ENCODE results near the gene LHX4.
A peak's percentile ranks its signal among the peaks of the same experiment; 100 is the strongest.

The LHX4 gene

DNA sequence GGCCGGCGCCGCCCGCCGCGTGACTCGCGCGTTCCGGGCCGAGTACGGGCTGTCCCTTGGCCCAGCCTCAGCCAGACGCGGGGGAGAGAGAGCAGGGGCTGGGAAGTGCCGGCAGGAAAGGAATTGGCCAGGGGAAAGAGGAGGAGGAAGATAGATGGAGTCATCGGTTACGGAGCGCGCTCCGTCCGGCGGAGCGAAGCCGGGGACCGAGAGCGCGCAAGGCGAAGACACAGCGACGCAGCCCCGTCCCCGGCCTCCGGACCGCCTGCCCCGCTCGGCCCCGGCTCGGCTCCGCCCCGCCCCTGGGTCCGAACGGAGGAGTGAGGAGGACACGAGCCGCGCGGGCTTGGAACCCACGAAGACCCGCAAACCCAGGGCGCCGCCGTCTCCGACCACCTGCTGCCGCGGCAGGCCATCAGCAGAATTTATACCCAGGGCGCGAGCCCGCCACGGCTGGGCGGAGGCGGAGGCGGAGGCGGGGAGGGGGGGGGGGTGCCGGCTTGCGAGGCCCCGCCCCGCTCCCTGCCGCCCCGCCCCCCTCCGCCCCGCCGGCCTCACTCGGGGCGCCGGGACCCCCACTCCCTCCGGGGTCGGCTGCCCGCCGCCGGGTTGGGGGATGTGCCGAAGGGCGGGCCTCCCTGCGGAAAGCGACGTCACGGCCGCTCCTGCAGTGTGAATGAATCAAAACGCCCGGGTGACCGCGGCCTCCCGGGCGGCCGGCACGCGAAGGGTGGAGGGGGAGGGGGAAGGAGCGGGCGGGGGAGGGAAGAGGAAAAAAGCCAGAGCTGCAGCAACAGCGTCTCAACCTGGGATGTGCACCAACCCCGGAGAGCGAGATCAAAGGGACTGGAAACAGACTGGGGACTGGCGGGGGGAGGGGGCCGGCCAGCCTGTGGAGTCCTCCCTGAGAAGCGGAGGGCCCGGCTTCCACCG is at the start of gene LHX4:
Gene LHX4, plus strand, starts transcription at position 782 of the 933 bp plus-strand sequence. CDS start 266 bp downstream, outside the sequence.
- peak; percentile 24 for DNase-seq

DNA sequence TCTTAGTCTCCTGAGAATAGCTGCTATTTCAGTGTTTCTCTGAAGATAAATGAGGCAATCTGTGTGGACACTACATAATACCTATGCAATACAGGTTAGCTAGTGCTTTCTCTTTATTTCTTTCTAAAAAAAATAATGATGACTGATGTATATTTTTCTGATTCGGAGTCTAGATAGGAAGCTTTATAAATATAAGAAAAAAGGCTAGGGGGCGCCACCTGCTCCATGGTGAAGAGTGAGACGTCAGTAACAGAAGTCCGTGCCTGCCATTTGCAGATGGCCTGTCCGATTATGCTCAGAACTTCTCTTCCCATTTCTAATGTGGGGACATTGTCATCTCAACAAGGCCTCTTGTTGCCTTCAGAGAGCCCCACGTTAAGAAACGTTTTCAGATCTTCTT is 49.0 kb upstream of the LHX4 start:
- DNase-seq = peak; percentile 31

DNA sequence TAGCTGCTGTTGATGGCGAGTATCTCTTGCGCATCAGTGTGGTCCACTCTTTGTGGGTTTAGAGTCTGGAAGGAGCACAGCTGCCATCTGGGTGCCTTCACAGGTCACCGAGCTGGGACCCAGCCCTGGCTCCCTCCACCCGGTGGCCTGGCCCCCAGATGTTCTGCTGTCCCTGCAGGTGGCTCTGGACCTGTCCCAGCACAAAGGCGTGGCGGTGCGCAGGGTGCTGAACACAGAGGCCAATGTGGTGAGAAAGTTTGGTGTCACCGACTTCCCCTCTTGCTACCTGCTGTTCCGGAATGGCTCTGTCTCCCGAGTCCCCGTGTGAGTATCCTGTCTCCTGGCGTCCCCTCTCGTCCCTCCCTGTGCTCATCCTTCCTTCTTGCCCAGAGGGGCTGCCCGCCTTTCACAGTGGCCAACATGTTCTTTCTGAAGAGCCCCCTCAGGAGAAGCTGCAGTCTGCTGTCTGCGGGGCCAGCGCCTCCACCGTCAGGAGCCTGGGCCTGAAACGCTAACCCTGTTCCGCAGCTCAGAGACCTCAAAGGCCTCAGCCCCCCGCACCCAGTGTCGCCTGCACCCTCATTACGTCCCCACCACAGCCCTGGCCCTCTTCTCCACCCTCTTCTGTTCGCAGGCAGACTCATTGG is 47.9 kb upstream of the LHX4 start:
- no peak for DNase-seq

DNA sequence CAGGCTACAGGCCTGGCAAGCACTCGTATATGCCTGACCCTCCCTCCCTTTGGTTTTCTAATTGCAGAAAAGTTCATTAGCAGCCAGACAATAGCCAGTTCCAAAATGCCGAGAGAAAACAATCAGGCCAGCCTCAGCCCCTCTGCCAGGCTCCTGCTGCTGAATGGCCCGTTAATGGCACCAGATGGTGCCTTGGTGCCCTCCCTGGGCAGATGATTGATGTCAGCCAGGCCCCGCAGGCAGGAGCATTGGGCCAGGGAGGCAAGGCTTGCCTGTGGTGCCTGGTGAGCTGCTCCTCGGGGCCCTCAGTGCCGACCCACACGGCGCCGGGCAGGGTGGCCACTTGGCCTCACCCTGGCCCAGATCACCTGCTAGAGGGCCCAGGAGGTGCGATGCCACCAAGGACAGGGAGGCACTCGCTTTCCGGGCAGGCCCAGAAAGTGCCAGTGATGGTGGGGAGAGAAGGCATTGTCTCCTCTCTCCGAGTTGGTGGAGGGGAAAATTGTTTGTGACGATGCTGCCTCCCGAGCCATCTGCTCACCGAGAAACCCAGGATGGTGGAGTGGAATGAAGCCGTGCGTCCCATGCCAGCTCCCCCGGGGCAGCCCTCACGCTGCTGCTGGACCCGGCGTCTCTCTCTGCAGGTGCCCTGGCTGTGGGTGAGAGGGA is 47.3 kb upstream of the LHX4 start:
- DNase-seq = no peak

DNA sequence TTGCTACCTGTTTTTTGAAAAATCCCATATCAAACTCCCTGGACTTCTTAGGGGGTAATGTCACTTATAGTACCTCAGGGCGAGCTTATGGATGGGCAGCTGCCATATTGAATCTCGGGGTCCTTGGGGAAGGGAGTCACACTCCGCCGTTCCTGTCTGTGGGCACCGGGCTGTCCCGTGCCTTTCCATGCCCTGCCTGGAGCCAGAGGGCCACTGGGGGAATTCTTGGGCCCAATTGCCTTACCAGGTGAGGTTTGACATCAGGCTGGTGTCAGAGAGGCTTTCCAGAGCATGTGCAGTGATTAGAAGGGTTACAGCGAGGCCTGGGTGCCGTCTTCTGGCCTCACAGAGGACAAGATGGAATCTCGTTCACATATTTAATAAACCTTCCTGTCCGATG is 46.6 kb upstream of the LHX4 start:
- DNase-seq = no peak

DNA sequence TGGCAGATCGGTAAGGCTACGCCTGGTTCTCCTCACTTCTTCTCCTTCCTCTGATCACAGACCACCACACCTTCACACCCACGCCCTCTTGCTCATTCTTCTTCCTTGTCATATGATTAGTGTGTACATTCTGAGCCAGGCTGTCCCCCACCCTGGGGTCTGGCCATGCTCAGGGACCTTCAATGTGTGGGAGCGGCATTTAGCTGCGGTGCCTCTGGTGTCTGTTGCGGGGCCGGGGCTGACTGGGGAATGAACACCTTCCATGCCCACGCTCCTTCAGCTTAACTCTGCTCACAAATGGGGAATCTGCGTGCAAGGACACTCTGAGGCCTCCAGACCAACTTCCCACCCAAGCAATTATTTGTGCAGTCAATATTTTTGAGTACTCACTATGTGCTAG is 46.0 kb upstream of the LHX4 start:
- DNase-seq = no peak

DNA sequence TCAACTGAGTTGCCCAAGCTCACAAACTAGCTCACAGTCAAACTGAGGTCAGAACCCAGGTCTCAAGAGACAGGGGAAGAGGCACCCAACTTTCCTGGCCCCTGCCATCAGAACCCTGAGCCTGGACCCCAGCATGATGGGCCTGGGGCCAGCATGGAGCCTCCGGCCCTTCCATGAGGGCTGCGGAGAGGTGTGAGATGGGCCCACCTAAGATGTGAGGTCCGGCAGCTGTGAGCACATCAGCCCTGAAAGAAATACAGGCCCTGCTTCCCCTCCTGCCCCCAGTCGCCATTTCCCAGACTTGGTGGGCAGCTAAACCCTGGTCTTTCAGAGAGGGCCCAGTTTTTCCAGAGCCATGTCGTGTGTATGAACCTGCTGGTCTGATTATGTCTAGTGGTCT is 44.8 kb upstream of the LHX4 start:
- DNase-seq = no peak

DNA sequence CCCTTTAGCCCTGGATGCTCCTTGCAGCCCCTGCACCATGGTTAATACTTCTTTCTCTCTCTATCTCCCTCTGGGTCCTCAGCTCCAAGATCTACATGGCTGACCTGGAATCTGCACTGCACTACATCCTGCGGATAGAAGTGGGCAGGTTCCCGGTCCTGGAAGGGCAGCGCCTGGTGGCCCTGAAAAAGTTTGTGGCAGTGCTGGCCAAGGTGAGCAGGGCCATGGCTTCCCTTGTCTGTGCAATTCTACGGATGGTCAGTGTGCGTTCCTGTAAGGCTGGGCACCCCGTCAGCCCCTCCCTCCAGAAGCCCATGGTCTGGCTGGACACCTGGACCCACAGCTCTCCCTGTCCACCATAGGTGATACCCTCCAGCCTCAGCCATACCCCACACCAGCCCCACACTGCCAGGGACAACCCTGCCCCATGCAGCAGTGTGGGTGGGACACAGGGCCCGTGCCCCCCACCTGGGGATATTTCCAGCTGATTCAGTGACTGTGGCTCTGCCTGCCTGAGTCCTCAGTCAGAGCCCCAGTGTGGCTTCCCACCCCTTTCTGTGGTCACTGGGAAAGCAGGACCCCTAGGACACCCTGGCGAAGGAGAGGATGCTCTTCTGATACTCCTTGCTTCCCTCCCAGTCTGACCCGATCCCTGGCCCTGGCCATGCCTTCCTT is 44.0 kb upstream of the LHX4 start:
- no peak for DNase-seq

DNA sequence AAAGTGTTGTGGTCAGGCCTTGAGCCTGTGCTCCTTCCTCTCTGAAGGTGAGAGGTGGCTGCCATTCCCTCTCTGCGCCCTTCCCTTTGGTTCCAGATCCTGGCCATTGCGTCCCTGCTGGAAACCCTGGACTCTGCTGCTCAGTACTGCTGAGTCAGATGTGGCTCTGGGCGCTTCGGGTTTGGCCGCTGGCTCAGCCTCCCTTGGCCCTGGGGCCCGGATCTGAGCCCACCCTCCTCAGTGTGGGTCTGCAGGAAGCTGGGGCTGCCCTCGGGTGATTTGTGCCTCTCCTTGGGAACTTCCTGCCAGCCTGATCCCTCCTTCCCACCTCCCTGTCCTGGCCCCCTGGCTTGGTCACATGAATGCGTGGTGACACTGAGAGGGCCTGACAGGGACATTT is 43.2 kb upstream of the LHX4 start:
- DNase-seq = no peak

DNA sequence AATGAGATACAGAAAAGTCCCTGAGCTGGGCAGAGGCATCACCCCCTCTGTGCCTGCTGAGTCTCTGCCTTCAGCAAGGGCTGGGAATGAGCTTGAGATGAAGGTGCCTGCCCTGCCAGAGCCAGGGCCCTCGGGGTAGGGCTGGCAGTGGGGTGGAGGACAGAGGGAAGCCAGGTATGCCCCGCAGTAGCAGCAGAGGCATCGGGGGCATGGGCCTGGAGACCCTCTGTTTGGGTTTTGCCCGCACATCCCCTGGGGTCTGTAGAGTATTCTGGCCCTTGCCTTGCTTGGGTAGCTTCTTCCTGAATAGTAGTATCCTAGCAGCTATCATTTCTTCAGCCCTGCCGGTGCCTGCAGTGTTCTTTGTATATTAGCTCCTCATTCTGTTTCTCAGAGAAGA is 42.4 kb upstream of the LHX4 start:
- no peak for DNase-seq

DNA sequence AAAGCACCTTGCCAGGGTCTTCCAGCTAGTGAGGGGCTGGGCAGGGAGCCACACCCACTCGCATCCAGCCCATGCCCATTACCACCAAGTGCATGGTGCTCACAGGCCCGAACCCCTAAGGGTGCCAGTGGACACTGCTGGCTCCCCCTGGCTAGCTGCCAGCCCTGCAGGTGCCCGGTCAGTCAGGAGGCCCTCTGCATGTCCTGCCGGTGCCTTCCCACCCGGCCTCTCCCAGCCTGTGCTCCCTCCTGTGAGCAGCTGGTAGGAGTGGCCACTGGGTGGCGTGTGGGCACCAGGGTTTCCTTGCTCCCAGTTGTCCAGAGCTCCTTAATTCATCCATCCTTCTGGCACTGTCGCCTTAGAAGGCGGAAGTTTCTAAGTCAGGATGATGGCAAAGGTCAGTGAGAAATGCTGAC is 42.0 kb upstream of the LHX4 start:
- peak; percentile 10 for DNase-seq

DNA sequence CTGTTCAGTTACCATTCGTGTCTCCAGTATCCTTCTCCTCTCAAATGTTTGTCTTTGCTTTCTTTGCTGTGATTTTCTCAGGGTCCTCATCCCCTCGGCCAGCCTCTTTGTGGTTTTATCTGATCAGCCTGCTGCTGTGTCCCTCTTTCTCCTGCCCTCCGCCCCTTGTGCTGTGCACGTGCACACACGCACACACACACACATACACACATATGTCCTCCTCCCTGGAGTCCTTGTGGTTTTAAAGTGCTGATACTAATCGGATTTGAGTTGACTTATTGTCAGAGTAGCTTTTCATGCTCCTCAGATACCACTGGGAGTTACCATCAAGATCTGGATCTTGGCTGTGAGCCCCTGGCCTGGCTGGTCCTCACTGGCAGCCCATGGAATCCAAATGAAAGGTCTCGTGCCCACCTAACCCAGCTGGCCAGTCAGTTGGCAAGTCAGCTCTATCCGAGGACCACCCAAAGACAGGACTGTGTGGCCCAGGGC is 41.3 kb upstream of the LHX4 start:
- DNase-seq = no peak

DNA sequence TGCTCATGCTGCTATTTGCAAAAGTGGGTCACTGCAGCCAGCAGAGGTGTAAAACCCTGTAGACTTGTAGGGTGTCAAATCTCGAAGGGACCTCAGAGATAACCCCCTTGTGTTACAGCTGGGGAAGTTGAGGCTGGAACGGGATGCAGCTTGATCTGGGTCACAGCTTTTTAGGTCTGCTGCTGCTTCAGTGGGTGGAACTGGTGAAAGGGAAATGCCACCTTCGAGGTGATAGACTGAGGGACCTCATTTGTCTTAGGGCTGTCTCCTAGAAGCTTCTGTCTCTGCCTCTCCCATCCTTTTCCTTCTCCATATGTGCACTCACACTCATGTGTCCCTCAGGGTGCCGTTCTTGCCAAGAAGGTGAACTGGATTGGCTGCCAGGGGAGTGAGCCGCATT is 40.0 kb upstream of the LHX4 start:
- no peak for DNase-seq

DNA sequence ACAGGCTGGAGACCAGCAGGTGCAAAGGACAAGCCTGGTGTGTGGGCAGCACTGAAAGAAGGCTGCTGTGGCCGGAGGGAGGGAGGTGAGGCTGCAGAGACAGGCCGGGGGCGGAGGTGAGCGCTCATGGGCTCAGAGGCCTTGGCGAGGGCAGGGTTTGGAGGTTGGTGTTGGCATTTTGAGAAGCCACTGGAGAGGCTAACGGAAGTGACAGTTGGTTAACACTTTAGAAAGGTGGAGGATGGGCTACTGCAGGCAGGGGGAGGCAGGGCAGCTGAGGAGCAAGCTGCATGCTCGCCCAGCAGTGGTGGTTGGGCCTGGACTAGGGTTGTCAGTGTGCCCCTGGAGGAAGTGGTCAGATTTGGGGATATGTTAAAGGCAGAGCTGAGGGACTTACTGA is 37.9 kb upstream of the LHX4 start:
- DNase-seq = no peak

DNA sequence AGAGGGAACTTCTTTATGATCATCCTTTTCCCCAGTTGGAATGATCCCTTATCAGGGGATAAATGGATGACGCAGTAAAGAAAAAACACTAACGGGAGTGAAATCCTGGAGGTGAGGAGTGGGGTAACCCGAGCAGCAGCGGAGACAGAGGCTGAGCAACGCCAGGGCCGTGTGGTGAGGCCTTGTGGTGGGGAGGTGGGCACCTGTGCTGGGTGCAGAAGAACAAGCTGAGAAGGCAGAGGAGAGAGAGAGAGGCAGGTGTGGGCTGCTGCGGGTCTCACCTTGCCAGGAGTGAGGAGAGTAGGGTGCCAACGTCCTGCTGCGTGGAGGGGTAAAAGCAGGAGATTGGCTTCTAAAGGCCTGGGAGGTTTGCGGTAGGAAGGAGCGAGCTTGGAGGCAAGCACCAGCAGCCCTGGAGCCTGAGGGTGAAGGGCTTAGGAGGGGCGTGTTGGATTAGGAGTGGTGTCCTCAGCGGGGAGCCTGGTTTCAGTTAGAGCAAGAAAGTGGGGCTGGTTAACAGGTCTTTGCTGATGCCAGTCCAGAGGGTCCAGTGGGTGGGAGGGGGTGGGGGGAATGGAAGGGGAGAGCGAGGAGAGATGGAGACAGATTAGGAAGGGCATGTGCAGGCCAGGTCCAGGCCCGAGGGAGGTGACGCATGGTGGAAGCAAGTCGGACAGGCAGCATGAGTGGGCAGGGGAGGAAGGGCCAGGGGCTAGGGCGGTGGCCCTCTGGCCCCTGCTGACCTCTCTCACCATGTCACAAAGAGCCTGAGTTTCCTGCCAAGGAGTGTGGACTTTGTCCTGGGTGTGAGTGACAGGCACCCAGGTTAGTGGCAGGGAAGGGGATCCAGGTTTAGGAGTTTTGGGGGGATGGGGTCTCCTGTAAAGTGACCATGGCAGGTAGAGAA is 36.7 kb upstream of the LHX4 start:
- no peak for DNase-seq

DNA sequence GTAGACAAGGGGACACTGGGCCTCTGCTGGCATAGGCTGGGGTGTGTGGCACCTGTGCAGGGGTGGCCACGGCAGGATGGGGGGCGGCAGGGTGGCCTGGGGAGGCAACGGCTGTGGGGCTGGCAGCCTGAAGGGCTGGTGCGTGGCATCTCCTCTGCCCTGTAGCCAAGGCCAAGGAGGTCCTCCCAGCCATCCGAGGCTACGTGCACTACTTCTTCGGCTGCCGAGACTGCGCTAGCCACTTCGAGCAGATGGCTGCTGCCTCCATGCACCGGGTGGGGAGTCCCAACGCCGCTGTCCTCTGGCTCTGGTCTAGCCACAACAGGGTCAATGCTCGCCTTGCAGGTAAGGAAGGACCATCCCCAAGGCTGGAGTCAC is 36.0 kb upstream of the LHX4 start:
- DNase-seq = no peak

DNA sequence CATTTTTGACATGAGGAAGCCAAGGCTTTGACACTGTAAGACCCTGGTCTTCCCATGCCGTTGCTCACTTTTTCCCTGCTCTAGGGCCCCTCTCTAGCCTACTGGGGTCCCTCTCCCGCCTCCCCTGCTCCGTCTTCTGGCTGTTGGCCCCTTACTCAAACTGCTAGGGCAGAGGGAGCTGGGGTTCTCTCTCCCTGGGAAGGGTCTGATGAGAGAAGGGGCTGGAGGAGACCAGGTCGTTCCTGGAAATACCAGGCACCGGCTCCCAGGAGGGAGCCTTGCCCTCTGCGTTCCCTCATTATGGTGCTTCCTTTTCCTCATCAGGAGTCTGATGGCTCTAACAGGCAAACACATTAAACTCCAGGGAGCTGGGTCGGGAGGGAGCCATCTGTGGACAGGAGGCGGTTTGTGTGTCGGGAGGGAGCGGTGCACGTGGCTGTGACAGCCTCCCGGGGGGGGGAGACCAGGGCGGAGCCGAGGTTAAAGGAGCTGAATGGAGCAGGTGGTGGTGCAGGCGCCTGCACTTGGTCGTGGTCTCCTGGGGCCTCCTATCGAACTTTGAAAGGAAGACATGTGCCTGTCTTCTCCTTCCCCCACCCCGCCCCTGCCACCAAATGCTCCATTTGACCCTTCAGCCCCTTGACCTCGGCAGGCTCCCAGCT is 35.4 kb upstream of the LHX4 start:
- no peak for DNase-seq

DNA sequence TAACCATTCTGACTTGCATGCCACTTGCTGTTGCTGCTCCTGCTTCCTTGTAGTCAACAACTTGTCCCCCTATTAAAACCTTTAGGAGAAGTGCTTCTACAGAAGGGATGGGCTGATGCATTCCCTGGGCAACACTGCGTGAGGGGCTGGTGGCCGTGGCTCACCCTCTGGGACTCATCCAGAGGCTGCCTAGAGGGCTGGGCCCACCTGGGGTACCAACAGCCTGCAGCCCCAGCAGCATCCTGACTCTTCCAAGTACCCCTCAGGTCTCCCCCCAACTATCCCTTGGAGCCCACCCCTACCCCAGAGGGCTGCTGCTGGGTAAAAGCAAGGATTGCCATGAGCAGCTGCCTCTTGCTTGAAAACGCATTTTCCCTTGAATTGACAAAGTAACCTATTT is 34.7 kb upstream of the LHX4 start:
- DNase-seq = no peak

DNA sequence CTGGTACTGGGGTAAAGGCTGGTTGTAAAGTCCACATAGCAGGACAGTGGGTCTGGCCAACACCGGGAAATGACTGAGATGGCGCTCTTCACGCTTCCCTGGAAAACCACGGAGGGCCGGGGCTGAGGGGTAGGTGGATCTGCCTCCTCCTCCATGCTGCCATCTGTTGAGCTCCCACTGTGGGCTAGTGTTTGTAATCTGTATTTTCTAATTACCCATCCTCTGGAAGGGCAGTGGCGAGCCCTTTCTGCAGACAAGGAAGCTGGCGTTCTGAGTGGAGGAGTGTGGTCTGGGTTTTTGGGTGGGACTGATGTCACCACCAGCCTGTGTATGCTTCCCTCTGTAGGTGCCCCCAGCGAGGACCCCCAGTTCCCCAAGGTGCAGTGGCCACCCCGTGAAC is 34.1 kb upstream of the LHX4 start:
- DNase-seq = no peak

DNA sequence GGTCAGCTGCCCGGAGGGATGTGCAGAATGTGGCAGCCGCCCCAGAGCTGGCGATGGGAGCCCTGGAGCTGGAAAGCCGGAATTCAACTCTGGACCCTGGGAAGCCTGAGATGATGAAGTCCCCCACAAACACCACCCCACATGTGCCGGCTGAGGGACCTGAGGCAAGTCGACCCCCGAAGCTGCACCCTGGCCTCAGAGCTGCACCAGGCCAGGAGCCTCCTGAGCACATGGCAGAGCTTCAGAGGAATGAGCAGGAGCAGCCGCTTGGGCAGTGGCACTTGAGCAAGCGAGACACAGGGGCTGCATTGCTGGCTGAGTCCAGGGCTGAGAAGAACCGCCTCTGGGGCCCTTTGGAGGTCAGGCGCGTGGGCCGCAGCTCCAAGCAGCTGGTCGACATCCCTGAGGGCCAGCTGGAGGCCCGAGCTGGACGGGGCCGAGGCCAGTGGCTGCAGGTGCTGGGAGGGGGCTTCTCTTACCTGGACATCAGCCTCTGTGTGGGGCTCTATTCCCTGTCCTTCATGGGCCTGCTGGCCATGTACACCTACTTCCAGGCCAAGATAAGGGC is 33.5 kb upstream of the LHX4 start:
- no peak for DNase-seq

DNA sequence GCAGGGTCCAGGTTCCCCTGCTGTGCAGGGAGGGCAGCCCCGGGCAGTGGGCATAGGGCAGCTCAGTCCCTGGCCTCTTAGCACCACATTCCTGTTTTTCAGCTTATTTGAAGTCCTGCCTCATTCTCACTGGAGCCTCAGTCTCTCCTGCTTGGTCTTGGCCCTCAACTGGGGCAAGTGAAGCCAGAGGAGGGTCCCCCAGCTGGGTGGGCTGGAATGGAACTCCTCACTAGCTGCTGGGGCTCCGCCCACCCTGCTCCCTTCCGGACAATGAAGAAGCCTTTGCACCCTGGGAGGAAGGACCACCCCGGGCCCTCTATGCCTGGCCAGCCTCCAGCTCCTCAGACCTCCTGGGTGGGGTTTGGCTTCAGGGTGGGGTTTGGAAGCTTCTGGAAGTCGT is 32.8 kb upstream of the LHX4 start:
- no peak for DNase-seq
